Naive thymus-derived CD4-positive, alpha-beta T cell (primary cell): ENCODE results near the gene SPTLC2. TPM values are rescaled to one million over a fixed set of nuclear protein-coding genes. Genes with fewer than 3 reads are reported as not detected.

Source experiments
- ATAC-seq: fragments of 150-1000 bp; cut with Tn5 transposase; 2 replicates; pipeline ENCODE4 v1.10.0; 2021; ENCODE audit warnings: mild to moderate bottlenecking, moderate library complexity
- CTCF ChIA-PET: fragments of 350-600 bp; sonication (Branson Sonifier 250); formaldehyde crosslinking; loops from one replicate; lab custom pipeline; 2021; ENCODE audit warnings: antibody characterized with exemption; lab: Charles Lee
- POLR2A ChIA-PET: fragments of 350-600 bp; sonication (Branson Sonifier 250); formaldehyde crosslinking; loops from one replicate; lab custom pipeline; 2021; ENCODE audit warnings: antibody characterized with exemption, inconsistent platforms; lab: Charles Lee
- DNase-seq, 9 donors: peaks; one replicate each; pipeline versions ENCODE4 v3.0.0 to v3.0.0-alpha.2; 2020 to 2022; ENCODE audit warnings: mixed read lengths in 1 of 9
- H3K27ac ChIP-seq: one replicate; pipeline ENCODE4 v1.7.0; 2013; ENCODE audit warnings: mild to moderate bottlenecking, low read depth, low read length, moderate library complexity
- H3K27me3 ChIP-seq, 2 donors: one replicate each; pipeline ENCODE4 v1.7.0; 2013; ENCODE audit warnings: low read length in 2 of 2, mild to moderate bottlenecking in 2 of 2, moderate library complexity in 2 of 2; ENCODE audit not compliant: control insufficient read depth in 2 of 2, insufficient read depth in 2 of 2
- H3K36me3 ChIP-seq, 3 experiments: 1 replicate in 2 of 3; 2 replicates in 1 of 3; pipeline ENCODE4 v1.7.0; 2013; ENCODE audit warnings: low read length in 3 of 3, mild to moderate bottlenecking in 3 of 3, moderate library complexity in 1 of 3; ENCODE audit not compliant: insufficient read depth in 3 of 3, control insufficient read depth in 2 of 3
- H3K4me1 ChIP-seq, 2 donors: one replicate each; pipeline ENCODE4 v1.7.0; 2013; ENCODE audit warnings: low read length in 2 of 2, mild to moderate bottlenecking in 2 of 2, moderate library complexity in 1 of 2; ENCODE audit not compliant: control insufficient read depth in 2 of 2, insufficient read depth in 2 of 2
- H3K4me3 ChIP-seq: 2 replicates; pipeline ENCODE4 v1.7.0; 2013; ENCODE audit warnings: mild to moderate bottlenecking, low read length
- H3K9me3 ChIP-seq, 3 experiments: 1 replicate in 2 of 3; 2 replicates in 1 of 3; pipeline ENCODE4 v1.7.0; 2013; ENCODE audit warnings: low read length in 3 of 3; ENCODE audit not compliant: control insufficient read depth in 2 of 3
- H3K27ac Mint-ChIP-seq, 9 donors: one replicate each; pipeline ENCODE4 v1.8.0; 2020 to 2022; ENCODE audit warnings: mixed read lengths in 9 of 9, mild to moderate bottlenecking in 8 of 9, moderate library complexity in 5 of 9, inconsistent platforms in 2 of 9
- H3K27me3 Mint-ChIP-seq, 5 donors: one replicate each; pipeline ENCODE4 v1.8.0; 2021 to 2022; ENCODE audit warnings: mixed read lengths in 5 of 5, mild to moderate bottlenecking in 1 of 5
- H3K36me3 Mint-ChIP-seq, 5 donors: one replicate each; pipeline ENCODE4 v1.8.0; 2020 to 2022; ENCODE audit warnings: mixed read lengths in 5 of 5, mild to moderate bottlenecking in 3 of 5, inconsistent platforms in 1 of 5
- H3K4me1 Mint-ChIP-seq, 7 donors: one replicate each; pipeline ENCODE4 v1.8.0; 2020 to 2022; ENCODE audit warnings: mixed read lengths in 7 of 7, mild to moderate bottlenecking in 3 of 7, inconsistent platforms in 1 of 7
- H3K4me3 Mint-ChIP-seq, 10 donors: one replicate each; pipeline ENCODE4 v1.8.0; 2020 to 2022; ENCODE audit warnings: mild to moderate bottlenecking in 10 of 10, mixed read lengths in 10 of 10, moderate library complexity in 6 of 10, inconsistent platforms in 2 of 10
- H3K9me3 Mint-ChIP-seq, 11 donors: one replicate each; pipeline ENCODE4 v1.8.0; 2020 to 2022; ENCODE audit warnings: mixed read lengths in 11 of 11, mild to moderate bottlenecking in 4 of 11, inconsistent platforms in 1 of 11, moderate library complexity in 1 of 11
- intact Hi-C, 2 donors: fragments of 100-400 bp; cut with micrococcal nuclease; formaldehyde crosslinking; loops; one replicate each; pipeline ENCODE4 v1.15.1; 2023
- polyA plus RNA-seq, 2 donors: library from polyadenylated mRNA; unstranded; fragments of 300-500 nt; fragmentation: Illumina TruSeq; gene quantifications; one replicate each; pipeline ENCODE4 v1.2.3, GENCODE V29; 2021
- total RNA-seq, 6 experiments: library from RNA in 5 of 6; stranded (reverse) in 5 of 6; gene quantifications; 1 replicate in 5 of 6; 2 replicates in 1 of 6; pipeline ENCODE4 v1.2.3 and lab custom pipeline; 2021 to 2026

Gene SPTLC2
- total and polyA plus RNA-seq, 7 experiments from 2014 or later: 11.6 to 58.1 (median 24.7) TPM

GRCh38 chr14:77495334-77495733 lies 121.1 kb downstream of the SPTLC2 start:
- Mint-ChIP-seq H3K27me3 (peaks cover 31 to 40% (median 34%) of the 10 kb centered on the region in 5 donors), H3K36me3 (peaks cover 0 to 6% (median 0%) of the 10 kb centered on the region in 5 donors), H3K4me3 (no peak overlapping the region), H3K4me1 (peaks cover 0 to 8% (median 5%) of the 10 kb centered on the region in 7 donors), H3K27ac (no peak overlapping the region), H3K9me3 (peaks cover 0 to 5% (median 0%) of the 10 kb centered on the region in 11 donors)
- Histone ChIP-seq H3K27me3 (peaks cover 0 to 6% of the 10 kb centered on the region in 2 donors), H3K36me3 (no peaks in the 10 kb centered on the region), H3K27ac (no peak overlapping the region), H3K9me3 (no peaks in the 10 kb centered on the region), H3K4me1 (peaks cover 0 to 6% of the 10 kb centered on the region in 2 donors), H3K4me3 (no peak overlapping the region)
- intact Hi-C loops: no loop called here
- DNase-seq: no peak
- ChIA-PET CTCF (no interaction called here), POLR2A (no interaction called here)
- no peak for ATAC-seq

- Mint-ChIP-seq H3K27me3 (peaks cover 7 to 14% (median 9%) of the 10 kb centered on the region in 5 donors), H3K9me3 (peaks cover 0 to 3% (median 0%) of the 10 kb centered on the region in 11 donors), H3K27ac (no peak overlapping the region), H3K36me3 (peaks cover 0 to 6% (median 0%) of the 10 kb centered on the region in 5 donors), H3K4me3 (no peak overlapping the region), H3K4me1 (no peaks in the 10 kb centered on the region)
- intact Hi-C loops: no loop called here
- H3K36me3 ChIP-seq: no peaks in the 10 kb centered on the region
- no peak overlapping the region for H3K27ac ChIP-seq
- no peaks in the 10 kb centered on the region for H3K4me1 ChIP-seq
- no peak for DNase-seq
- no peaks in the 10 kb centered on the region for H3K9me3 ChIP-seq
- no peaks in the 10 kb centered on the region for H3K27me3 ChIP-seq
- ChIA-PET CTCF (no interaction called here), POLR2A (no interaction called here)
- H3K4me3 ChIP-seq: no peak overlapping the region
- no peak for ATAC-seq
These were observed 125.4 kb downstream of the SPTLC2 start for GRCh38 chr14:77491056-77491455.

DNA sequence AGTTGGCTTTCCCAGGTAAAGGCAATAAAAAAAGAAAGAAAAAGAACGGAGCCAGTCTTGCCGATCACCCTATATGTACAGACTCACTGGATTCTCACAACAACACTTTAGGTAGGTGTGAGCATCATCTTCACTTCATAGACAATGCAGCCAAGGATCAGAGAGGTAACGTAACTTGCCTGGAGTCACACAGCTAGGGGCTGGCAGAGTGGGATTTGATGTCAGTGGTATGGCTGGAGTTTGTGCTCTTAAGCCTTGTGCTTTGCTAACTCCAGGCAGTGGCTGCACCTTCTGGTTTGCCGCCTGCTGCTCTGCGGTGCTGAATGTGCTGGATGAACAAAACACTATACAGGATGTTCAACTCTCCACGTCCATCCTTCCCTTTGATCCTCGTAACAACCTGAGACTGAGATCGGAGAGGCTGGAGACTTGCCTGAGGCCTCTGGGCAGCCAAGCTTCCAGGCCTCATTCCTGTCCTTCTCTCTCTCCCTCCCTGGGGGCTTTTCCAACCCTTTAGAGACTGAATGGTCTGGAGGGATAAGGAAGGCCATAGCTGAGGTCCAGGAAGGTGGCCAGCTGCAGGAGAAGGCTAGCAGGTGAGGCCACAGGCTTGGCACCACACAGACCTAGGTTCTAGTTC lies 126.0 kb downstream of the SPTLC2 start:
- no peaks in the 10 kb centered on the region for H3K4me1 Mint-ChIP-seq
- CTCF ChIA-PET: no interaction called here
- no peaks in the 10 kb centered on the region for H3K27me3 ChIP-seq
- no peaks in the 10 kb centered on the region for H3K36me3 ChIP-seq
- no peak overlapping the region for H3K4me3 ChIP-seq
- intact Hi-C loops: no loop called here
- peaks cover 0 to 2% (median 0%) of the 10 kb centered on the region in 11 donors for H3K9me3 Mint-ChIP-seq
- no peak overlapping the region for H3K4me3 Mint-ChIP-seq
- ATAC-seq (no peak), DNase-seq (no peak)
- no peaks in the 10 kb centered on the region for H3K9me3 ChIP-seq
- H3K36me3 Mint-ChIP-seq: peaks cover 0 to 4% (median 0%) of the 10 kb centered on the region in 5 donors
- POLR2A ChIA-PET: no interaction called here
- H3K27ac ChIP-seq: no peak overlapping the region
- no peaks in the 10 kb centered on the region for H3K4me1 ChIP-seq
- no peak overlapping the region for H3K27ac Mint-ChIP-seq
- peaks cover under 1 to 8% (median 4%) of the 10 kb centered on the region in 5 donors for H3K27me3 Mint-ChIP-seq

- H3K4me3 Mint-ChIP-seq: no peak overlapping the region
- H3K36me3 Mint-ChIP-seq: no peaks in the 10 kb centered on the region
- no peaks in the 10 kb centered on the region for H3K27me3 Mint-ChIP-seq
- CTCF ChIA-PET: no interaction called here
- Histone ChIP-seq H3K27me3 (no peaks in the 10 kb centered on the region), H3K9me3 (no peaks in the 10 kb centered on the region), H3K27ac (no peak overlapping the region), H3K36me3 (no peaks in the 10 kb centered on the region), H3K4me1 (no peaks in the 10 kb centered on the region), H3K4me3 (no peak overlapping the region)
- POLR2A ChIA-PET: no interaction called here
- peak overlapping the region in 1 of 9 donors; percentile 41 for H3K27ac Mint-ChIP-seq
- intact Hi-C loops: no loop called here
- peaks cover 0 to 2% (median 0%) of the 10 kb centered on the region in 11 donors for H3K9me3 Mint-ChIP-seq
- ATAC-seq (no peak), DNase-seq (no peak)
- H3K4me1 Mint-ChIP-seq: no peaks in the 10 kb centered on the region
These were observed 127.4 kb downstream of the SPTLC2 start for GRCh38 chr14:77489041-77489440.

DNA sequence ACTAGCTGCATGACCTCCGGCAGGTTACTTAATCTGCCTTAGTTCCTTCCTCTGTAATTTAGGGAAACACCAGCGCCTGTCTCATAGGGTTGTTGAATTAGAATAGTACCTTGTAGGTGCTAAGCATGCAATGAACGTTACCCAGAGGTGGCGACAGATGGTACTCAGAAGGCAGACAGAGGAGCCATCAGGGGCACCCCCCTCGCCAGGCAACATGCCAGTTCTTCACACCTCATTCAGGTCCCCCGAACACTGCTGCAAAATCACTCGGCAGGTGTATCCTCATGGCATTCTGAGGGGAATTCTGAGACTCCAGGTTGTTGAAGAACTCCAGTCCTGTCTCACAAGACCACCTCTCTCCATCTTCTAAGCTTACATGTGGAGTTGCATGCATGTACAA lies 127.9 kb downstream of the SPTLC2 start:
- Mint-ChIP-seq H3K36me3 (no peaks in the 10 kb centered on the region), H3K4me3 (no peak overlapping the region), H3K4me1 (no peaks in the 10 kb centered on the region), H3K27me3 (no peaks in the 10 kb centered on the region), H3K27ac (no peak overlapping the region), H3K9me3 (peaks cover 0 to 2% (median 0%) of the 10 kb centered on the region in 11 donors)
- H3K4me1 ChIP-seq: no peaks in the 10 kb centered on the region
- H3K27me3 ChIP-seq: no peaks in the 10 kb centered on the region
- ATAC-seq (no peak), DNase-seq (no peak)
- H3K4me3 ChIP-seq: no peak overlapping the region
- H3K36me3 ChIP-seq: no peaks in the 10 kb centered on the region
- no peak overlapping the region for H3K27ac ChIP-seq
- intact Hi-C loops: no loop called here
- H3K9me3 ChIP-seq: no peaks in the 10 kb centered on the region
- CTCF ChIA-PET: no interaction called here
- POLR2A ChIA-PET: no interaction called here

- no peaks in the 10 kb centered on the region for H3K36me3 Mint-ChIP-seq
- Histone ChIP-seq H3K36me3 (no peaks in the 10 kb centered on the region), H3K27me3 (no peaks in the 10 kb centered on the region), H3K4me3 (no peak overlapping the region), H3K4me1 (no peaks in the 10 kb centered on the region), H3K27ac (no peak overlapping the region), H3K9me3 (no peaks in the 10 kb centered on the region)
- peaks cover 0 to 2% (median 0%) of the 10 kb centered on the region in 11 donors for H3K9me3 Mint-ChIP-seq
- DNase-seq (no peak), ATAC-seq (no peak)
- no peaks in the 10 kb centered on the region for H3K27me3 Mint-ChIP-seq
- POLR2A ChIA-PET: no interaction called here
- H3K4me3 Mint-ChIP-seq: no peak overlapping the region
- intact Hi-C loops: no loop called here
- peaks cover 0 to 2% (median 0%) of the 10 kb centered on the region in 7 donors for H3K4me1 Mint-ChIP-seq
- CTCF ChIA-PET: no interaction called here
- no peak overlapping the region for H3K27ac Mint-ChIP-seq
These were observed 130.3 kb downstream of the SPTLC2 start for GRCh38 chr14:77485901-77486678.
